HS-5 (cell line): Measurements from ENCODE around the gene CENPM.

Source experiments
- DNase-seq: peaks from one replicate; pipeline ENCODE4 v3.0.0-alpha.2; 2012; ENCODE audit warnings: low read depth

CENPM gene

DNA sequence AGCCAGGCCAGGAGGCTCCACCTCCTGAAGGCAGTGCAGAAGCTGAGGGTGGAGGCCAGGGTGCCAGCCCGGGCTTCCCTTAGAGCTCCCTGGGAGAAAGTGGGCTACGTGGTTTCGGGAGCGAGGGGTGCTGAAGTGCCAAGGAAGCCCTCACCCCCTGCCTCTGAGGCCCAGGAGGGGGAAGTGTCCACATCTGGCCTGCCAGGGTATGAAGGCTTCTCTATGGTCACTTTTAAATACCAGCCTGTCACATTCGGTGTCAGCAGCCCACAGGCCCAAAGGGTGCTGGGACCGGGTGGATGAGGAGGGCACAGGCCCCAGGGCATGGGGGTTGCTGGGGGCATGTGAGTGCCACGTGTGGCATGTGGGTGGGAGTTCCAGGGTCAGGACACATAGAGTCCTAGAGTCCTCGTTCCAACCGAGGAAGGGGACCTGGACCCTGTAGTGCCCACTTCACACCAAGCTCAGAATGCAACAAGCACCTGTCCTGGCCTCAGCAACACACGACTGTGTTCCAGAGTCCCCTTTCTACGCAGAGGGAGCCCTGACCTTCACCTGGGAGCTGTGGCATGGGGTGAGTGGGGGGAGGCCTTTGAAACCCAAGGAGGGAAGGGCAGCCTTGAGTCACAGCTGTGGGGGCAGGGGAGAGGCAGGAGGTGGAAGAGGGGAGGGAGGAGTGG lies 33.8 kb downstream of the CENPM start:
- DNase-seq: no peak

DNA sequence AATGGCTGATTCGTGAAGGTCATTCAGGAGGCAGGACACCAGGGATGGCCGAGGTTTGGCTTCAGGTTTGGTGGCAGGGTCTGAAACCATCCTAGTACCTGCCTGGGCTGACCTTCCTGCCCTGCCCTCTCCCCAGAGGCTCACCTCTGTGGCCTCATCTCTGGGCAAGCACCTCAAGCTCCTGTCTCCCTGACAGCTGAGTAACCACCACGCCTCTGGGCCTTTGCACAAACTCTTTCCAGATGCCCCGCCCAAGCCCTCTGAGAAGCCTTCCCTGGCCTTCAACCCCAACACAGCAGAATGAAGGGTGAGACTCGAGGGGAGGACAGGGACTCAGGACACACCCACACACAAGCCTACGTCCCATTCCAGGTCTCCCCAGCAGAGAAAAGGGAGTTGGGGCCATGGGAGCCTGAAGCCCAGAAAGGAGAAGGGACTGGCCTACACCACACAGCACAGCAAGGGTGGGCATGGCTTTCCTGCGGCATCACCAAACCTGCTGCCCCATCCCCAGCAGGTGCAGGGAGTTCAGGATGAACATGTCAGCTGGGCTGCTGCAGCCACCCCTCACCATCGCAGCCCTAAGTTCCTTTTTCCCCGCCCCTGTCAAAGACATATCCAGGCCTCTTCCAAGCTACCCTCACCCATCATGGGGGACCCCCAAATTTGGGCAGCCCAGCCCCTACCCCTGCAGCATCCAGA lies 34.5 kb downstream of the CENPM start:
- DNase-seq: no peak

DNA sequence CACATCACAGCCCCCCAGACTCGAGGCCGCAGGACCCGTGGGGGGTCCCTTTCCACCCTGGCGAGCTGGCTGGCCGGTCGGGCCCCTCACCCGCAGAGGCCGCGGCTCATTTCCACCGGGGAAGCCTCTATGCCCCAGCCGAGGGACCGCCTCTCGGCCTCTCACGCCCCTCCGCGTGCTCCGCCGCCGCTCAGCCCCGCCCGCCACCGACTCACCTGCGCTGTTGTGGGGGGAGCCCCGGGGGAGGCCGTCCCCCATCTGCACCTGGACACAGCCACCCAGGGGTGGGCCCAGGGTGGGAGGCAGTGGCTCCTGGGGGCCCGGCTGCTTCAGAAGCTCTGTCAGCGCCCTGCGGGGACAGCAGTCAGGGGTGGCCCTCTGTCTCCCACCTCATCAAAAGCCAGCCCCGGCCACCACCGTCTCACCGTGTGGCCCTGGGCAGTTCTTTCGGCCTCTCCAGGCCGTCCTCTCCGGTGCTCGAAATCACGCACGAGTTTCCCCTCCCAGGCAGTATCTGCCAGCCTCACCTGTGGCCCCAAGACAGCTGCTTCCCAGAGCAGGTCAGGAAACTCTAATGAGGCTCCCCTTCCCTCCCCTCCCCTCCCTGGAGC lies 35.8 kb downstream of the CENPM start:
- no peak for DNase-seq

DNA sequence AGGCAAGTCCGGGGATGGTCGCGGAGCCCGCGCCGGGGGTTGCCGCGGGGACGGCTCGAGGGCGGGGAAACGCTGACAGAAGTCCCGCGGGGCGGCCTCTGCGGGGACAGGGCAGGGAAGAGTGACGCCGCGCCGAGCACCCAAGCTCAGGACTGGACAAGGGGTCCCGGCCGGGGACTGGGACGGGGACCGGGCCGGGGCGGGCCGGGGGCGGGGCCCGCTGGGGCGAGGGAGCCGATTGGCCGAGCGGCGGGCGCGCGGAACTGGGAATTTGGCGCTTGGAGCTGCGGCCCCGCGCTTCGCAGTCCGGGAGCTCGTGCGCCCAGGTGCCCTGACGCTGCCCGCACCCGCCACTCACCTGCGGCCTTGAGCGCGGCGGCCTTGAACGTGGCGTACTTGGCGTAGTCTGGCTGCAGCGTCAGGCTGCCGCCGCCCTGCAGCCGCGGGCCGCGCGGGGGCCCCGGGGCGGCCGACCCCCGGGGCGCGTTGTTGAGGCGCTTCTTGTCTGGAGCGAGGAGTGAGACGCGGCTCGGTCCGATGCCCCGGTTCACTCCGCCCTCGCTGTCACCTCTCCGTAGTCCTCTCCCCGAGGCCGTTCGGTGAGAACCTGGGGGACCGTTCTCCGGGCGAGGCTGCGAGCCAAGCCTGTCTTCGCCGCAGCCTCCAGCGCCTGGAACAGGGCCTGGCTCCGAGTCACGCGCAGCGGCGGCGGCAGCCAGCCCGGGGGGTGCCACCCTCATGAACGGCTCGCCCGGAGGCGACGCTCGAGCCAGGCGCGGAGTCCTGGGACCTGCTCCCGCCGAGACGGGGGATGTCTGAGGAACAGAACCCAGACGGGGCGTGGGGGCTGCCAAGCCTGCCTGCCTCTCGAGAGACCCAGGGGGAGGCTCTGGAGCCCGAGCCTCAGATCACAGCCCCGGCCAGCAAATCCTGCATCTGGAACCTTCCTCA lies 36.6 kb downstream of the CENPM start:
- no peak for DNase-seq

DNA sequence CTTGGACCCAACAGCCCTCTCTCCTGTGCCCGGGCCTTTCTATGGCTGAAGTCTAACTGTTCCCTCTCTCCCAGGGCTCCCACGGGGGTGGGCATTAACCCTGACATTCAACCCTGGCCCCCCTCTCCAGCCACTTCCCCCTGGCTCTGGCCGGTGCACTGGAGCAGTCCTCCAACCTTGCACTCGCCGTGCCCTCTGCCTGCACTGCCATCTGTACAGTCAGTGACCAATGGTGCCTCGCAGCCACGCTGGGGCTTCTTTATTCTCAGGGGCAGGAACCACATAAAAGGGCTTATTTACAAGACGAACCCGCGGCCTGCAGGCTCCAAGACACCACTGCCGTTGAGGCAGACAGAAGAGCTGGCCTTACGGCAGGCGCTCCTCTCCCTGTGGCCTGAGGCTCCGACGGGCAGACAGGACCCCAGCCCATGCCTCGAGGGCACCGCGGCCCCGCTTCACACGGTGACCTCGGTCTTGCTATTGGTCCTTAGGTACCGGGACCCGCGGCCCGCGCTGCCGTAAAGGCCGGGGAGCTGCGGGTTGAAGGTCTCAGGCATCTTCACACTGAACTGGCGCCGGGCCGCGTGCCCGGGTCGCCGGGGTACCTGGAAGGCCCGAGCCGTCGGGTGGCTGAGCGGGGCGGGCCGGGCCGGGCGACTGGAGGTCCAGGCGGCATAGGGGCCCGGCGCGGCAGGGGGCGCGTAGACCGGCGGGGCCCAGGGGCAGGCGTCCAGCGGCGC lies 37.5 kb downstream of the CENPM start:
- no peak for DNase-seq

DNA sequence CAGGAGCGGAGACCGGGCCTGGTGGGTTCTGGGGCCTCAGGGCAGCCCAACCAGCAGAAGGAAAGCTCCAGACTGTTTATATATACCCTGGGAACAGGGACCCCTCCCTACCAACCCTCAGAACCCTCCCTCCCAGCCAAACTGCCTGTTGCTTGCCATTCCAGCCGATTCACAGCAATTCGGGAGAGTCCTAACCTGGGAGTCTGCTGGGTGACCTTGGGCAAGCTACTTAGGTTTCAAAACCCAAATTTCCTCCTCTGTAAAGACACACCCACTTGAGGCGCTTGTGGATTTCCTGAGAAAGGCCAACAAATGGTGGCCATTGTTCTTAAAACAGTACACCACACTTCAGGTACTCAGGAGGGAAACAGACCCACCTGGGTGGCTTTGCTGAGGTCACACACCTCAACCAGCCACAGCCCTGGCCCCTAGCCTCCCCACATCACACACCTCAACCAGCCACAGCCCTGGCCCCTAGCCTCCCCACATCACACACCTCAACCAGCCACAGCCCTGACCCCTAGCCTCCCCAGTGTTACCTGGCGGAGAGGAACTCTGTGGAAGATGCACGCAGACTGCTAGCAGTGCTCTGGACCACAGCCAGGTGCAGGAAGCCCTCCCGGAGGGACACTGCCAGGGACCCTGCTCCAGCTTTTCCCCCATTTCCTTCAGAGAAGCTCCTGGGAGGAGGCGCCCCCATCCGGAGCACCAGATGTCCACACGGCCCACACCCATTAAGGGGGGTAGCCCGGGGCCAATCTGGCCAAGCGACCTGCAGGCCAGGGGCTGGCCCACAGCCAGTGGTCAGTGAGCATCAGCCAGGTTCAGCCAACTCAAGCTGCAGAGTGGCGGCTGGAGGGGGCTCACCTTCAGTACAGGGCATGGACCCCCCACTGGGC lies 38.3 kb downstream of the CENPM start:
- DNase-seq: no peak

DNA sequence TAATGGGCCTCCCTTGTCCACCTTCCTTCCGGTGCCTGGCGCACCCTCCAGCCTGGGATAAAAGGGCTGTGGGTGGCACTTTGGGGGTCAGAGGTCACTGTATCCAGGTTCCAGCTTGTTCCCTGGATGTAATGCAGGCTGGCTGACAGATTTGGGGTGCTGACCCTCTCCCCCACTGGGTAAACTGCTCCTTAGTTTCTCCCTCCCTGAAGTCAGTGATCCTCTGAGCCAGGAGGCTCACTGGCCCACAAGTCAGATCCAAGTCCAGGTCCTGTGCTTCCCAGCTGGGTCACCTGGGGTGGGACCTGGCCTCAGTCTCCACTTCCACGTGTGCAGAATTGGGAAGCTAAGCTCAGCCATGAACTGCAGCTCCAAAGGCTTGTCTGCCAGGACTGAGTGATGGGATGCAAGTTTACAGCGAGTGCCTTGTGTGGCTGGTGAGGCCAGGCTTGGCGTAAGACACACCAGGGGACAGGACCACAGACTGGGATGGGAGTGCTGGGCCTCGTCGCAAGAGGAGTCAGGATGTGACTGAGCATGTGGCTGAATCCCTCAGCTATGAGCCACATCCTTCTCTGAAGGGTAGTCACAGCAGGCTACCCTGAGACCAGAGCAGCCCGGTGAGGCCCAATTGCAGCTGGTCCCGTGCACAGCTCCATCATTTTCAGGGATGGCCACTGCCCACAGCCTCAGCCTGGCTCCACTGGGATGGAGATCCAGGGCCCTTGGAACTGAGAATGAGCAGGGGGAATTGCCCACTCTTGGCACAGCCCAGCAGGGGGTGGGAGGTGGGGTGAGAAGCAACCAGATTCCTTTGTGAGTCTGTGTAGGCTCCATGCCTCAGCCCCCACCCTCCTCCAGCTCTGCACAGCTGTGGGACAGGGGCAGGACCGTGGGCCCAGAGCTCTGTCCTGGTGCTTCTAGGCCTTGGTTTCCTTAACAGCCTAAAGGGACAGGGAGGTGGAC lies 39.2 kb downstream of the CENPM start:
- peak; percentile 19 for DNase-seq

DNA sequence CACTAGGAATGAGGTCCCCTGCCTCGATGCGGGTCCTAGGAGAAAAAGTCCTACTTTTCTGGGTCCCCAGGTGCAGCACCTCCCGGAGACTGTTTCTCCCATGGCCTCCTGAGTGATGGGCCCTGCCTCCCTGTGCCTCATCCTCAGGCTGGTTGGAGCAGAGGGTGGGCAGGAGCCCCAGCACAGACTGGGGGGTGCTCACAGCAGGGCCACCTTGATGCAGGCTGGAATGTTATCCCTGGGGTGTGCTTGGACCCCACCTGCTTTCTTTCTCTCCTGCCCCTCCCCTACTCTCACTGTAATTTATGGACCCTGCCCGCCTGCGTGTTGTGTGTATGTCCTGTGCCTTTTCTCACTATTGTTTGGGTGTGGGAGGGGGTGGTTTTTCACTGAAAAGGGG lies 40.1 kb downstream of the CENPM start:
- no peak for DNase-seq

DNA sequence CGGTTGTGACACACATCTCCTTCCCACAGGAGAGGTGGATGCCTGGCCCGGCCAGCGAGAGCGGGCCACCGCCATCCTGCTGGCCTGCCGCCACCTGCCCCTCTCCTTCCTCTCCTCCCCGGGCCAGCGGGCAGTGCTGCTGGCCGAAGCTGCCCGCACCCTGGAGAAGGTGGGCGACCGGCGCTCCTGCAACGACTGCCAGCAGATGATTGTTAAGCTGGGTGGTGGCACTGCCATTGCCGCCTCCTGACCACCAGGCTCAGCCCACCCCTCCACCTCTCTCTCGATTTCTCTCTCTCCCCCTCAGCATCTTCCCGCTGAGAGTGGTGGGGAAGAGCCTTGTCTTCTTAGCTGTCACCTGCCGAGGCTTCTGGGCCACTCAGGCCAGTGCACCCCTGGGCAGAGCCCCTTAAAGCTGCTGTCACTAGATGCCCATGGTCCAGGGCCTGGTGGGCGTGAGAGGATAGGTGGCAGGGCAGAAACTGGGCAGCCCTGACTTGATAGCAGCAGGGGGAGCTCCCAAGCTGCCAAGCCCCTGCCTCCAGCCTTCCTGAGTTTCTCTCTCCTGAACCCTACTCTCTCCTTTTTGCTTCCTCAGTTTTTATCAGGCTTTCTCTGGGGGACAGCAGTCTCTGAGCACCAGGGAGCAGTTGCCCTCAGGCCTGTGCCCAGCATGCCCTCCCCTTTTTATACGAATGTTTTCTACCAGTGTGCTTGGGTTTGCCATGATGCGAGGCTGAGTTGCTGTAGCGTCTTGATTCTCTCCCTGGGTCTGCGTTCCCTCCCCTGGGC lies 41.3 kb downstream of the CENPM start:
- DNase-seq: no peak

DNA sequence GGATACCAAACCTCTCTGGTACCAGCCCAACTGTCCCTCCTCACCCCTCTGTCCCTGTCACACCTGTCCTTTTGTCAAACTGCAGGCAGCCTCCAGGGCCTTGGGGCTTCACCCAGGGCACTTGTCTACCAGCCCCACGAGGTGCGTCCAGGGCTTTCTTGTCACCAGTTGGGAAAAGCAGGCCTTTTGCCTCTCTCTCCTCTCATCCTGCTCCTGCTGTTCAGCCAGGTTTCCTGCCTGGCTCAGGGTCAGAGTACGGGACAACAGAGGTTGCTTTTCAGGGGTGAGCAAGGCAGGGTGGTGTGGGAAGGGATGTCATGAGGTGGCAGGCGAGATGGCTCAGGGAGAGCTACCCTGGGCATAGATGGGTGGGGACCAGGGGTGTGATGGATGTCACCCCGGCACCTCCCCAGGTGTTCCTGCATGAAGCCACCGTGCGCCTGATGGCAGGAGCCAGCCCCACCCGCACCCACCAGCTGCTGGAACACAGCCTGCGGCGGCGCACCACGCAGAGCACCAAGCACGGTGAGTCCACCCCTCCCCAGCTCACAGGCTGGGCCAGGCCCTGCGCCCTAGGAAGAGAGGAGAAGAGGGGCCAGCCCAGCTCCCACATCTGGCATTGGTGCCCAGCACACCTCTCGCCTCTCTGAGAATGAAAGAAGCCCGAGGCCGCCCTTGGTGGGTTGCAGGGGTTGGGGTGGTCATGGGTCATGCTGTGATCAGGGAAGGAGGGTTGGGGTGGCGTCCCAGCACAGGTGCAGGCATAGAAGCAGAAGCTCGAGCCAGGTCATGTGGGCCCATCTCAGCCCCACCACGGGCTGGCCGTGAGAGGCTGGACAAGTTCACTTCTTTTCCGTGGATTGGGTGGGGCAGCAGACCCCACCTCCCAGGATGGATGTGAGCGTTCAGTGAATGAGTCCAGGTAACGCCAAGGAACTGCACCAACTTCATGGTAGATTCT lies 42.2 kb downstream of the CENPM start:
- DNase-seq: no peak

DNA sequence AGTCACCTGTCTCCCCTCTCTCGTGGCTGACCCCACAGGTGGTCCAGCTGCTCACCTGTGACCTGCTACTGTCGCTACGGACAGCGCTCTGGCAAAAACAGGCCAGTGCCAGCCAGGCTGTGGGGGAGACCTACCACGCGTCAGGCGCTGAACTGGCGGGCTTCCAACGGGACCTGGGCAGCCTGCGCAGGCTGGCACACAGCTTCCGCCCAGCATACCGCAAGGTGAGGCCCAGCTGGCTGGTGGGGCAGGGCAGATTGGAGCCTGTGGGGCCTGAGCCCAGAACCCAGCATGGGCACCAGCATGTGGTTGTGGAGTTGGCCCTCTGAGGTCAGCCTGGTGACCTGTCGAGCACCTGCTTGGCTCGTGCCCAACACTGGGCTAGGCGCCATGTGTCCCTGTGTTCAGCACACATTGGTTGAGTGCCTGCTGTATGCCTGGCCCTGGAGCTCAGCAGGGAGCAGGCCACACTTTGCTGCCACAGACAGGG lies 44.0 kb downstream of the CENPM start:
- DNase-seq: no peak

DNA sequence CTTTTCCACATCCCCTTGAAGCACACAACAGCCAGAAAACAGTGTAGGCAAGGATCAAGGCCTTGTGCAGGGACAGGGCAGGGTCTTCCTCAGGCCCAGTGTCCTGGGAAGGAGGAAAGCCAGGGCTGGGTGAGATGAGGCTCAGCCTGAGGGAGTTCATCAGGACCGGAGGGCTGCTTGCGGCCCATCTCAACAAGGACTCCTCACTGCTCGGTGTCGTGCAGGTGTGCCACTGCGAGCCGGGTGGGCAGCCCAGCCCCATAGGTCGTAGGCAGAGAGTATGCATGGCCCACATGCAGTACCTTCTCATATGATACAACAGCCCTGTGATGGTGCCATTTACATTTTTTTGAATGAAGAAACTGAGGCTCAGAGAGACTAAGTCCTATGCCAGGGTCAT lies 44.9 kb downstream of the CENPM start:
- no peak for DNase-seq

DNA sequence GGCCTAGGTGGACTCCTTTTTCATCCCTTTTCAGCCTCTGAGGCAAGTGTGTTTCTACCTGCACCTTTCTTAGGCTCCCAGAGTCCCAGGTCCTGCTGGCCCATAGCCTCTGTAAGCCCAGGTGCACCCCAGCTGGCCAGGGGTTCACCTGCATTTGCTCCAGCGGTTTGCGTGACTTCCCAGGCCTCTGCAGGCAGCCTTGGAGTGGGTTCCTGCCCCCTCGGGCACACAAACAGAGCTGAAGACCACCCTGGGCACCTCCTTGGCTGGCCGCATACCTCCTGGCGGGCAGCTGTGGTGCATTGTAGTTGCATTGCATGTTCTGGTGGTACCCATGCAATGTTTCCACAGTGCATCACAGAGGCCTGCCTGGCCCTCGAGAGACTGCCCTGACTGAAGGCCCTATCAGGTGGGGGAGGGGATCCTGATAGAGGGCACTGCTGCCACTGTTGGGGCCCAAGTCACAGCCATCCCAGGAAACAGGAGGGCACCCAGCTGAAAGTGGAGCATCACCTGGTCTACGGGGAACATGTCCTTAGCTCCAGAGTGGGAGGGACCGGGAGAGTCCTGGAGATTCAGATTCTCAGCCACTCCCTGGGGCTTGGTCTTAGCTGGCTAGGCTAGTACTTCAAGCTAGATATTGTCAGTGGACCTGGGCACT lies 46.2 kb downstream of the CENPM start:
- no peak for DNase-seq

DNA sequence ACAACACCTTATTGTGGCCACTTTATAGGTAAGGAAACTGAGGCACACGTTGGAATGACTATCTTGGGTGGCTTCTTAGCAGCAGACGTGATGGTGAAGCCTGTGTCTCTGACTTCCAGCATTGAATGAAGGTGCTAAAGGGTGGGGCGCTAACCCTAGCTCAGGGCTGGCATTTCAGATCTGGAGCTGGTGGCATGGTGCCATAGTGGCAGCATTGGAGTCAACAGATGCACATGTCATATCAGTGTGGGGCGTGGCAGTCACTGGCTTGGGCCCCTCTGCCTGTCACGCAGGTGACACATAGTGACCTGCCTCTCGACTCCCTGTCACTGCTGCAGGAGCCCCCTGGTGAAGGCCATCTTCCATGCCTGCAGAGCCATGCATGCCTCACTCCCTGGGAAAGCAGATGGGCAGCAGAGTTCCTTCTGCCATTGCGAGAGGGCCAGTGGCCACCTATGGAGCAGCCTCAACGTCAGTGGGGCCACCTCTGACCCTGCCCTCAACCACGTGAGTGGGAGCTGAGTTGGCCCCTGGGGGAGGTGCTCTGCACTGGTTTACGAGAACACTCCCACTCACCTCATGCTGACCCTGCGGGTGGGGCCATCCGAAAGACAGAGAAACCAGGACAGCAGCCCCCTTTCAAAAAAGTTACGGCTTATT lies 46.8 kb downstream of the CENPM start:
- no peak for DNase-seq

DNA sequence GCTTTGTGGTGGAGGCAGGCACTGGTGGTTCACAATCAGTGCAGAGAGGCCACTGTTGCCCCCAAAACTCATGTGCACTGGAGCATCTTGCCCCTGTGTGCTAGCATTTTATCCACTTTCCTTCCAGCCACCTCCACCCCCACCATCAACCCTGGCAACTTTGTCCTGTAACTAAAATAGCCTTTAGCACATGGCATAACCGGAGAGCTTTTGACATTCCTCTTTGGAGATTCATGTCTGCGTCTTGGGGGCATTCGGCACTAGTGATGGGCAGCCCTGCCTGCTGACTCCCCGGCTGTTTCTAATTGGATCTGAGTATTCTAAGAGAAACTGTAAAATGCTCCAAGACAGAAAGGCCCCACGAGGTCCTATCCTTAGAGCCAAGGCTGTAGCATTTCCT lies 47.8 kb downstream of the CENPM start:
- no peak for DNase-seq

DNA sequence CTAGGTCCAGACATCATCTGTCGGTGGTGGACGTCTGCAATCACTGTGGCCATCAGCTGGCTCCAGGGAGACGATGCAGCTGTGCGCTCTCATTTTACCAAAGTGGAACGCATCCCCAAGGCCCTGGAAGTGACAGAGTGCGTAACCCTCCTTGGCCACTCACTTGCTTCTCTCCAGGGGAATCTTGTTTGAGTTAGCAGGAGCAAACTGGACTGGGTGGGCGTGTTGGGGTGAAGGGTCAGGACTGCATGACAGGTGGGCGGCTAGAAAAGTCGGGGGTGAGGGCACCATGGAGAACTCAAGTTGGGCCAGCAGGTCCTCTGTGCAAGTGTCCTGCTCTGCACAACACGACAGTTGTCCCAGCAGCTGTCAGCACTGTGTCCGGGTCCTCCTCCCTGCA lies 48.3 kb downstream of the CENPM start:
- no peak for DNase-seq
